Gastroesophageal sphincter (tissue), 3 donors: Measurements from ENCODE around the gene ILK.

Source experiments
- EP300 ChIP-seq: sonication (generic); formaldehyde crosslinking; IDR thresholded peaks from one replicate; pipeline ENCODE4 v1.6.1; 2017; ENCODE audit warnings: antibody characterized with exemption, mild to moderate bottlenecking
- POLR2A ChIP-seq, 2 donors: fragments of 450-650 bp; IDR thresholded peaks; one replicate each; pipeline ENCODE4 v1.6.1; 2017; ENCODE audit warnings: antibody characterized with exemption in 2 of 2, mild to moderate bottlenecking in 2 of 2, moderate library complexity in 1 of 2
- POLR2AphosphoS5 ChIP-seq: sonication (generic); formaldehyde crosslinking; IDR thresholded peaks from one replicate; pipeline ENCODE4 v1.6.1; 2017; ENCODE audit warnings: antibody characterized with exemption
- TF ChIP-seq, protein P1 (sequence below), 4 experiments: fragments of 200-600 bp in 2 of 4; fragments of 450-650 bp in 2 of 4; sonication (generic) in 1 of 4; IDR thresholded peaks; one replicate each; pipeline ENCODE4 v1.5.1; 2017 to 2019; ENCODE audit warnings: antibody characterized with exemption in 4 of 4, mild to moderate bottlenecking in 2 of 4, moderate library complexity in 2 of 4

DNA sequence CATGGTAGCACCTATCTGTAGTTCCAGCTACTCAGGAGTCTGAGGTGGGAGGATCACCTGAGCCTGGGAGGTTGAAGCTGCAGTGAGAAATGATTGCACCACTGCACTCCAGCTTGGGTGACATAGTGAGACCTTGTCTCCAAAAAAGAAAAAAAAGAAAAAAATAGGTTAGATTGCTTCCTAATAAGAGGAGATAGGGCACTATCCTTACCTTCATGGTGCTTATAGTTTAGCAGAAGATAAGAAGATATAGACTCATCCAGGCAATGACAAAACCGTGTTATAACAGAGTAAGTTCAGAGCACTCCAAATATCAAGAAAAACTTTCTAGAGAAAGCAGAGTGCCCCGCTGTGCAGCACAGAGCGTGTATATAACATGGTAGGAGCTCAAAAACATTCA, 42.3 kb upstream of the ILK start:
- TF ChIP-seq, protein P1, sequence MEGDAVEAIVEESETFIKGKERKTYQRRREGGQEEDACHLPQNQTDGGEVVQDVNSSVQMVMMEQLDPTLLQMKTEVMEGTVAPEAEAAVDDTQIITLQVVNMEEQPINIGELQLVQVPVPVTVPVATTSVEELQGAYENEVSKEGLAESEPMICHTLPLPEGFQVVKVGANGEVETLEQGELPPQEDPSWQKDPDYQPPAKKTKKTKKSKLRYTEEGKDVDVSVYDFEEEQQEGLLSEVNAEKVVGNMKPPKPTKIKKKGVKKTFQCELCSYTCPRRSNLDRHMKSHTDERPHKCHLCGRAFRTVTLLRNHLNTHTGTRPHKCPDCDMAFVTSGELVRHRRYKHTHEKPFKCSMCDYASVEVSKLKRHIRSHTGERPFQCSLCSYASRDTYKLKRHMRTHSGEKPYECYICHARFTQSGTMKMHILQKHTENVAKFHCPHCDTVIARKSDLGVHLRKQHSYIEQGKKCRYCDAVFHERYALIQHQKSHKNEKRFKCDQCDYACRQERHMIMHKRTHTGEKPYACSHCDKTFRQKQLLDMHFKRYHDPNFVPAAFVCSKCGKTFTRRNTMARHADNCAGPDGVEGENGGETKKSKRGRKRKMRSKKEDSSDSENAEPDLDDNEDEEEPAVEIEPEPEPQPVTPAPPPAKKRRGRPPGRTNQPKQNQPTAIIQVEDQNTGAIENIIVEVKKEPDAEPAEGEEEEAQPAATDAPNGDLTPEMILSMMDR (IDR thresholded peaks at IDR 0.05) = no peak
- TF ChIP-seq POLR2A (IDR thresholded peaks at IDR 0.05) (no peak), EP300 (no peak), POLR2AphosphoS5 (no peak)
